ENCODE measurements around the gene CDY1.
"Not testable (repeated sequence)": the region's sequence is repeated elsewhere in the genome, so short reads cannot be mapped to it uniquely, and the experiment has no call there.

CDY1 gene

GRCh38 chrY:25621817-25622216 lies at the start of gene CDY1:
Gene CDY1, plus strand, starts transcription at chrY:25622117. Its CDS starts 326 bp downstream, at chrY:25622443.
- H3K4me3 ChIP-seq (ENCODE audit: low read depth, low read length): not testable (repeated sequence)

GRCh38 chrY:25593336-25593735 lies 28.6 kb upstream of the CDY1 start:
- not testable (repeated sequence) for H3K4me3 ChIP-seq (ENCODE audit: low read depth, low read length)

- H3K4me3 ChIP-seq (ENCODE audit: low read depth, low read length): not testable (repeated sequence)
Measured at GRCh38 chrY:25620209-25620608, 1.7 kb upstream of the CDY1 start.

- not testable (repeated sequence) for H3K4me3 ChIP-seq (ENCODE audit: low read depth, low read length)
Measured at GRCh38 chrY:25626524-25626923, 4.6 kb downstream of the CDY1 start.

- not testable (repeated sequence) for H3K4me3 ChIP-seq (ENCODE audit: low read depth, low read length)
Measured at GRCh38 chrY:25630383-25631112, 8.6 kb downstream of the CDY1 start.

- H3K4me3 ChIP-seq (ENCODE audit: low read depth, low read length): not testable (repeated sequence)
Measured at GRCh38 chrY:25639852-25640251, 17.9 kb downstream of the CDY1 start.

GRCh38 chrY:25643024-25643915 lies 21.4 kb downstream of the CDY1 start:
- H3K4me3 ChIP-seq (ENCODE audit: low read depth, low read length): not testable (repeated sequence)
